NCI-H345 treated with DMSO at 0.1 percent for 48 hours (cell line): ENCODE results near the gene RPH3AL.

Experiments used
- DNase-seq: peaks from one replicate; lab custom pipeline; 2025; ENCODE audit not compliant: unreplicated experiment; lab: John Stamatoyannopoulos, UW

The RPH3AL gene

DNA sequence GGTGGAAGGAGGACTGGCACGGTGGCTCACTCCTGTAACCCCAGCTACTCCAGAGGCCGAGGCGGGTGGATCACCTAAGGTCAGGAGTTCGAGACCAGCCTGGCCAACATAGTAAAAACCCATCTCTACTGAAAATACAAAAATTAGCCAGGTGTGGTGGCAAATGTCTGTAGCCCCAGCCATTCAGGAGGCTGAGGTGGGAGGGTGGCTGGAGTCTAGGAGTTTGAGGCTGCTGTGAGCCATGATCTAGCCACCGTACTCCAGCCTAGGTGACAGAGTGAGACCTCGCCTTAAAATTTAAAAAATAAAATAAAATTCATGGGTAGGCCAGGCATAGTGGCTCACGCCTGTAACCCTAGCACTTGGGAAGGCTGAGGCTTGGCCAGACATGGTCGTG lies 1.2 kb upstream of the RPH3AL start:
- no peak for DNase-seq

DNA sequence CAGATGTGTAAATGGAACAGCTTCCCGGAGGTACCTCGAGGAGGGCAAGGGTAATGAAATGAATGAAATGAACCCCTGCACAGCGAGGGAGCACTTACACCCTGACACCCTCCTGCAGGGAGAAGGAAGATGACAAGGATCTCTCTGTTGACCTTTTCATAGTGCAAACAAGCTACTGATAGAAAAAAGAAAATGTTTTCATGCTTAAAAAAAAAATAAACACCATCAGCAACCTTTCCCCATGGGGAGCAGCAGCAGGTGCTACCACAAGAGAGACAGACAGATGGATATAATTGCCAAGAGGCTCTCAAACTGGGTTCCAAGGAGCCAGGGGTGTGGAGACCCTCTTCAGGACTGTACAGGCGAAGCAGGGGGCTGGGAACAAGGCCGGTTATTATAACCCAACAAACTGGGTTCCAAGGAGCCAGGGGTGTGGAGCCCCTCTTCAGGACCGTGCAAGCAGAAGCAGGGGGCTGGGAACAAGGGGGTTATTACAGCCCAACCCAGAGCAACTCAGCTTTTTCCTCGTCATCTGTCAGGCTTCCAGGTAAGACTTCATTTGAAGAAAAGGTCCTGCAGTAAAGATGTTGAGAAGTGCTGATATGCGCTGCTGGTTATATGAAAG lies 718 bp upstream of the RPH3AL start:
- peak; percentile 5 for DNase-seq

DNA sequence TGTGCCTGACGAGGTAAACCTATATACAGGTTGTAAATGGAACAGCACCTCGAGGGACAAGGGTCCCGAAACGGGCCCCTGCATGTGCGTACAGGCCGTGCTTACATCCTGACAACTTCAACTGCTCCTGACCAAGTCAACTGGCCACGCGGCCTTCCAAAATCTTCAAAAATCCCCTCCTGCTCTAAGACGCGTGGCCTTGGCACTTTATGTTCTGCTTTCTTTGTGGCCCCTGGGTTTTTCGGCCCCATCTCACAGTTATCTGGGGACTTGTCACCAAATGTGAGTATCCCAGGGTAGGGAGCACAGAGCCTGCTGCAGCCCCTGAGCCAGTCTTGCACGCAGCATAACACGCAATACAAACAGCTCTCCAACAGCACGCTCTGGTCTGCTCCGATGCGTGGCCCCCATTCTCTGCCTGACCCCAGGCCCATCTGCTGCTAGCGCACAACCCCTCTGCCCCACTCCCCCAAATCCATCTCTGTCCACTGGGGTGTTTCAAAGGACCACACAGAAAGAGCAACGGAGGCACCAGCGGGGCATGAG lies 659 bp downstream of the RPH3AL start:
- DNase-seq, result no peak

DNA sequence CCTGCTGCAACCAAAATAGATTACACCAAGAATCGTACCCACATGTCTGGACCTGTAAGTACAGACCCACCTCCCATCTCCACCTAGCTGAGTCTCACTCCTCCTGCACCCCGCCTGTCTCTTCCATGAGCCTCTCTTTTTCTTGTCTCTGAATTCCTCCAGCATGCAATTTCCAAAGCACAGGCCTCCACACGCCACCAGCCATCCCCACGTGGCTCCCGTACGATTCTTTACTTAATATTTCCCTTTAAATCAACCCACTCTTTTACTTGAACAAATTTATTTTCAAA lies 1.2 kb downstream of the RPH3AL start:
- DNase-seq, result no peak

DNA sequence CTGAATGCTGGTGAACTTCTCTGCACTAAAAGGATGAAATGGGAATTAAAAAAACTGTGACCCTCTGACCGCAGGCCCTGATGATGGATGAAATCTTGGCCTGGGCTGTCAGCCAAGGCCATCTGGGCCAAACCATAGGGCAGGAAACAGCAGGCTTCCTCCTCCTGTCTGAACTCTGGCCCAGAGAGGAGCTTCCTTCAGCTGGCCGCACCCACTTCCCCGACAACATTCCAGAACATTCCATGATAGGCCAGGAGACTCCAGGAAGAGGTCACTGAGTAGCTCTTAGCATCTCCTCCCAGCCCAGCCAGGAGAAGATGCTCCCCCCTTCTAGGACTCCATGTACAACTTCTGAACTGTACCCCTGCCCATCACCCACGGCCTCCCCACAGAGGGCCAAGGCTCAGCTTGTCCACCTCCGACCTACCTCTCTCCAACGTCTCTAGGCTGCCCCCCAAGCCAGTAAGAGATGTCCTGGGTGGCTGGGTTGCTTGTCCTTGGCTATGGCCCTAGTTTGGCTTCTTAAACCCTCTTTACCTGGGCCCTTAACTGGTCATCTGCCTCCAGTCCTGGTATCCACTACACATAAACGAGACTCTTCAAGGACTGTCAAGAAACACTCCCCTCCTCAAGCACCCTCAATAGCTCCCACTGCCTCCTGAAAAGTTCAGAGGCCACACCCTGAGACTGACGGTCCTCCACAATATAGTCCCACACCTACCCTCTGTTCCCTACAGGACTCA lies 1.7 kb downstream of the RPH3AL start:
- no peak for DNase-seq

DNA sequence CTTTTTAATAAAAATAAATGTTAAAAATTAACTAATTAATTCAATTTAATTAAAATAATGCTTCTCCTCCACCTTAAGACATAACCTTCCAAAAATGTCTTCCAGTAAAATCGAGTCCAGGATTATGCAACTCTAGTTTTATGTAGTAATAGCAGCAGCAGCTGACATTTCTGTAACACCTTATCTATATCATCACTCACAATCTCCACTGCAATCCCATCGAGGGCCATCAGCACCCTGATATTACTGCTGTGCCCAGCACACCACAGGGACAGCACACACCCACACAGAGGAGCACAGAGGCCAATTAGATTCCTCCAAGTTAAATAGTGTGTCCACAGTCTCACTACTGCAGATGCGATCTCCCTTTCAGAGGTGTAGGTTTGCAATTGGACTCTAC lies 2.9 kb downstream of the RPH3AL start:
- no peak for DNase-seq

DNA sequence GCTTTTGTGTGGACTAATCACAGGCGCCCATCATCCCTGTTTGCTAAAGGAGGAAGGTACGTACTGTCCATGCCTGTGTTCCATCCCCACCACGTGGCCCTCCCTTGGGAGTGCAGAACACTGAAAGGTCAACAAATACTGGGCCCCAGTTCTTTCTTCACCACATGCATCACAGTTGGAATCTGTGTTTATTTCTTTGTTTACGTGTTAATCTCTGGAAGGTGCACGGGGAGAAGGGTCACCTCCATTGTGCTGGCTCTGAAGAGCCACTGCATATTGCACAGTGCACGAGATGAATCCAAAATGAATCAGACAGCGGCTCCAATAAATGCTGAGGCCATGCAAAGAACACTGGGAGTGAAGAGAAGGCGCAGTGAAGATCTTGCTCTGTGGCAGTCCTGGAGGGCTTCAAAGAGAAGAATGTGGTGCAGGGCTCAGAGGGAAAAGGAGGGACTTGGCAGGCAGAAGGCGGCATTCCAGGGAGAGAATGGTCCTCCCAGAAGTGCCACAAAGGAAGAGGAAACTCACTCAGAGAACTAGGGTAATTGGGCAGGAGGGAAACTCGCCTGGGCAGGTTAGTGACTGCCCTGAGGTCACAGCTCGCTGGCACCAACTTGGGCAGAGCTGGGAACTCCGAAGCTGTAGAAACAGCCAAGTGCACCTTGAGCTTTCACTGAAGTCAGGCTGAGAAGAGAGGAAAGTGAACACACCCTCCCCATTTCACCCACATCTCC lies 3.7 kb downstream of the RPH3AL start:
- DNase-seq, result no peak

DNA sequence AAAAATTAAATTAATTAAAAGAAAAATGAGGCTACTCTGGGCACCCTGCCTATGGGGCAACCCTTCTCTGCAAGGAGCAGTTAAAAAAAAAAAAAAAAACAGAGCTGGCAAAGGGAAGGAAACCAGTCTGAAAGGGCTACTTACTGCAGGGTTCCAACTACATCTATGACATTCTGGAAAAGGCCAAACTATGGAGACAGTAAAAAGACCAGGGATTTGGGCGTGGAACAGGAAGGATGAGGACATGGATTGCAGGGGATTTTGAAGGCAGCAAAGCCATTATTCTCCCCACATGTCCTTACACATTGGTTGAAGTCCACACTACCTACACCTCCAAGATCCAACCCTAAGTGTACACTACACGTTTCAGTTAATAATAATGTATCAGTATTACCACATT lies 4.6 kb downstream of the RPH3AL start:
- DNase-seq, result no peak

DNA sequence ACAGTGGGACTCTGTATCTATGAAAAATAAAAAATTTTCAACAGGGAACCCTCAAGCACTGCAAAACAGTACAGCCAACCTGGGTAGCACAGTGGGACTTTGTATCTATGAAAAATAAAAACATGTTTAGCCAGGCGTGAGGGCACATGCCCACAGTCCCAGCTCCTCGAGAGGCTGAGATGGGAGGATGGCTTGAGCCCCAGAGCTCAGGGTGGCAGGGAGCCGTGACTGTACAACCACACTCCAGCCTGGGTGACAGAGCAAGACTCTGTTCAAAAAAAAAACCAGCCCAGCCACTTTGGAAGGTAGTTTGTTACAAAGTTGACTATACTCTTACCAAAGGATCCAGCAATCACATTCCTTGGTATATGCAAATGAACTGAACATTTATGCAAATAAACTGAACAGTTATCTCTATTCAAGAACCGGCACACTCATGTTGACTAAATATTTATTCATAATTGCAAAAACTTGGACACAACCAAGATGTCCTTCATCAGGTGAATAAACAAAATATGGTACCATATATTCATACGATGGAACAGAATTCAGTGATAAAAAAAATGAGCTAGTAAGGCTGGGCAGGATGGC lies 5.2 kb downstream of the RPH3AL start:
- no peak for DNase-seq

DNA sequence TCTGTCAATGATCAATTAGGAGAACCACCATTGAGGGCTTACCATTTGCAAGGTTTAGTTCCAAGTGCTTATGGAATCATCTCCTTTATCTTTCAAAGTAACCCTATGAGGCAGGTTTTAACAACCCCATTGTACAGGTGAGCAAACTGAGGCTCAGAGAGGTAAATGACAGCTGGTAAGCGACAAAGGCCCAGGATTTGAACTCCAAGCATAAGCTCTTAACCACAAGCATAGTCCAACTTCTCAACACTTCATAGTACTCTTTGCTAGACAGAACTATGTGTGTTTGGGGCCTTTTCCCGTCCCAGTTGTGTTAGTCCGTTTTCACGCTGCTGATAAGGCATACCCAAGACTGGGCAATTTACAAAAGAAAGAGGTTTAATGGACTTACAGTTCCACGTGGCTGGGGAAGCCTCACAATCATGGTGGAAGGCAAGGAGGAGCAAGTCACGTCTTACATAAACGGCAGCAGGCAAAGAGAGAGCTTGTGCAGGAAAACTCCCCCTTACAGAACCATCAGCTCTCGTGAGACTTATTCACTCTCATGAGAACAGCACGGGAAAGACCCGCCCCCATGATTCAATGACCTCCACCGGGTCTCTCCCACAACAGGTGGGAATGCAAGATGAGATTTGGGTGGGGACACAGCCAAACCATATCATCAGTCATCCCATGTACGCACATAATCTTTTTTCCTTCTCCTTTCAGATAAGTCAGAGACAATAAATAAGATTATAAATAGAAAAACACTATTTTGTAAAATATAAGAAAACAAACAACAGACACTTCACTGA lies 6.4 kb downstream of the RPH3AL start:
- no peak for DNase-seq

DNA sequence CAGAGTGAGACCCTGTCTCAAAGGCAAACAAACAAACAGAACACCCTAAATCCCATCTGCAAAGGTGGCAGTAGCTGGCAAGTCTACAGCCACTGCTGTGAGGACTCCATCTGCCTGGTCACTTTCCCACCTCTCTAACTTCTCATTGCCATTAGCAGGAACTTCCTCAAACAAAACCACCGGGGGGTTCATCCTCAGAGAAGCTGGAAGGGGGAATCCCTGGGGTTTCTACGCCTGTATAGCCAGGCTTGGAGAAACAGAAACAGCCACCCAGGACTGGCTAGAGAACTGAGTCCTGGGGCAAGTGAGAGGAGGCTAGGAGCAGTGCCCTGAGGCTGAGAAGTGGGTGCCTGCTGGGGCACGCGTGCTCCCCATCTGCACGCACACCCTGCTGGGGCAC lies 7.3 kb downstream of the RPH3AL start:
- DNase-seq, result no peak

DNA sequence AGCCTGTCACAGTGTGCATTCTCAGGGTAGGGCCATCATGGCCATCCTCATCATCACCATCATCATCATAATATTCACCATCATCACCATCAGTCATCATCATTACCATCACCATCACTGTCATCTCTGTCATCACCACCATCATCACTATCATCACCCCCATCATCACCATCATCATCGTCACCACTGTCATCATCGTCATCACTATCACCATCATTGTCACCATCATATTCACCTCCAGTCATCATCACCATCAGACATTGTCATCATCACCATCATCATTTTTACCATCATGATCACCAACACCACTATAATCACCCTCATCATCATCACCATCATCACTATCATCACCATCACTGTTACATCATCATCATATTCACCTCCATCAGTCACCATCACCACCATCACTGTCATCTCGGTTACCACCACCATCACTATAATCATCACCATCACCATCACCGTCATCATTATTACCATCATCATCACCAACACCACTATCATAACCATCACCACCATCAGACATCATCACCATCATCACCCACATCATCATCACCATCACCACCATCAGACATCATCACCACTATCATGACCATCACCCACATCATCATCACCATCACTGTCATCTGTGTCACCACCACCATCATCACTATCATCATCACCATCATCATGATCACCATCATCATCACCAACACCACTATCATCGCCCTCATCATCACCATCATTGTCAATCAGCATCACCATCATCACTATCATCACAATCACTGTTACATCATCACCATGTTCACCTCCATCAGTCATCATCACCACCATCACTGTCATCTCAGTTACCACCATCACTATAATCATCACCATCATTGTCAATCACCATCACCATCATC lies 8.5 kb downstream of the RPH3AL start:
- no peak for DNase-seq

DNA sequence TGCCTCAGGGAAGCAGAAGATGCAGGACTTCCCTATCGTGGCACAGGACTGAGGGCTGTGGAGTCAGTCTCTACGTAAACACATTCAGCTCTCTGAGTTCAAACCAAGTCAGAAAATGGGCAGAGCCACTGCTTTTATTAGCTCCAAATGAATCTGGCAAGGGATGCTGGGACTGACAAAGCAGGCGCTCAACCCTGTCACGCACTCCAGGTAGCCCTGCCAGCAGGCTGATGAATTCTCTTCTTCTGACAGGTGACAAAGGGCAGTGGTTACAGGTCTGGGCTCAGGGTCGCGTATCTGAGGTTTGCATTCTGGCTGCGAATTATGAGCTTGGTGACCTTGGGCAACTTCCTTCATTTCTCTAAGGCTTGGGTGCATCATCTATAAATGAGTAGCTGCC lies 9.4 kb downstream of the RPH3AL start:
- no peak for DNase-seq

DNA sequence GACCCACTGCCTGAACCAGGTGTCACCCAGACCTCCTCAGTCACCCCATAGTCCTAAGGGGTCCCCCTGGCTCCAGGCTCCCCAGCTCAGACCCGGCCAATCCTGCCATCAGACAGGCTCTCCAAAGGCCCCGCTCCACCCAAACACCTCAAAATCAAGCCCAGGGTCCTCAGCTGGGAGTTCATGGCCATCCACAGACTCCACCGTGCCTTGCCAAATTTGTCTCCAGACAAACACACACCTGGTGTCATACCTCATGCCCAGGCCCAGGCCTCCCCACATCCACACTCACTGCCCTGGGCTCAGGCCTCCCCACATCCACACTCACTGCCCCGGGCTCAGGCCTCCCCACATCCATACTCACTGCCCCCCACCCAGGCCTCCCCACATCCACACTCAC lies 12.5 kb downstream of the RPH3AL start:
- DNase-seq, result no peak

DNA sequence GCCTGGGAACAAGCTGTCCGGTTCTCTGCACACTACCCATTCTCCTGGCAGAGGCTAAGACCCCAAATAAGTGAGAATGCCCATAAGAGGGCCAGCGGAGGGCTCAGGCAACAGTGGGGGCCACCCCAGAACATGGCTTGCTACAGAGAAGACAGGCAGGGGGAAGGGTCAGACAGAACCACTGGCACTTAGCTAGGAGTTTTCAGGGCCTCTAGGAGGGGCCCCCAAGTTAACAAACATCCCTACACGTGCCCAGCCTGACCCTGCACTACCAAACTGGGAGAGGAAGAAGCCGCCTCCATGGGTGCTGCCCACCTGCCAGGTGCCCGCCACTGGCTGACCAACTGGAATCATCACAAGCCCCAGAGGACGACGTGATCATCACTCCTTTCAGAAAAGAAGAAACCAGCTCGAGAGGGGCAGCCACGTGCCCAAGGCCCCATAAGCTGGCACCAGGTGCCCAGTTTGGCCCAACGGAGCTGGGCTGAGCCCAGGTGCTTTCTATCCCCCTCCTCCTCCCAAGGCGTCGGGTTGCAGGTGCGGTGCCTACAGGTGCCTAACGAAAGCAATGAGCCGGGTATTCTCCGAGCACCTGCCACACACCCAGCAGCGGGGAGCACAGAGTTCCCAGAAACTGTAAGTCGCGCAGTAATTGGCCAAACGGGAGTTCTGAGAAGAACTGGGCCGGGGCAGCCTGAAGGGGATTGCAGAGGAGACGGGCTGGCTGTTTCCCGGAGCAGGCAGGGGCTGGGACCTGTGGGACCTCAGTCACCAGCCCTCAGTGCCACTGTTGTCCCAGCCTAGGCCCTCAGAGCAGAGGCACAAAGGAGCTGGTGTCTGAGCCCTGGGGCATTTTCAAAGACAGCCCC lies 13.2 kb downstream of the RPH3AL start:
- no peak for DNase-seq

DNA sequence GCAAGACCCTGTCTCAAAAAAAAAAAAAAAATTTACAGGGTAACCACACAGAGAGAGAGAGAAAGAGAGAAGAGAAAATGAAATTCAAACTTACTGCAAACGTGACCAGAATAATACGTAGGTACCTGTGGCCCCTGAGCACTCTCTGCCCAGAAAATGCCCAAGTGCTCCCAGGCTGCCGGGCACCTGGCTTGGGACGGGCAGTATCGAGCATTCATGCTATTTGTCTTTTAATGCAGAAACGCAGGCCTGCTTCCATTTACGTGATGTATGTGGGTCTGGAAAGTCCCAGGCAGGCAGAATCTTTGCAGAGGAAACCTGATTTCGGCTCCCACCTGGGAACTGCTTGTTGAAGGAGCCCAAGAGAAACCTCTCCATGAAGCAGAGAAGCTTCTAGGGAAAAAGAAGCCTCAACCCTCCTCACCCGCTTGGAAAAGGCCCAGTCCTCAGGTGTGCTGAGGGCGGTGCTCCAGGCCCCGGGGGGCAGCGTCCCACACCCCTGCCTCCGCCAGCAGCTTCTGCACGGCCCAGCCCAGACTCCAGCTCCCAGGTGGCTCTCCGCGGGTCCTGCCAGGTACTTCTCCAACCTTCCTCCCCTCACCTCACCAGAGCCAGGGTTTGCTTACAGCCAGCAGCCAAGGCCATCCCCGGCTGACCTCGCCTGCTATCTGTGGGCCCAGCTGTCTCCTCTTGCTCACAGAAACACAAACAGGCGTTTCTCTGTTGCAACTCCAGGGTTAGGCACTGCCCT lies 14.0 kb downstream of the RPH3AL start:
- no peak for DNase-seq

DNA sequence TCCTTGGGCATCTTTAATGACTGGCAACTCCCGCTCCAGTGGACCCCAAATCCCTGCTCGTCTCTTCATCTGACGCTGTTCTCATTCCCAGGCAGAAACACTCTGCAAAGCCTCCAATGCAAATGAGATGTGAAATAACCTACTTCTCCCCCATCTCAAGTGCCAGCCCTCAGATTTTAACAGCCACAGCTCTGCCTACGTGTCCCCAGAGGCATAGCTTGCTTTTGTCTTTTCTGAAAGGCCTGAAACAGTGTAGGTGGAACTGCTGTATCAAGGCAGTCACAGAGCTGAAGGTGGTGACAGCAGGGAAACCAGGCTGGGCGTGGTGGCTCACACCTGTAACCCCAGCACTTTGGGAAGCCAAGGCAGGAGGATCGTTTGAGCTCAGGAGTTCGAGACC lies 14.7 kb downstream of the RPH3AL start:
- no peak for DNase-seq

DNA sequence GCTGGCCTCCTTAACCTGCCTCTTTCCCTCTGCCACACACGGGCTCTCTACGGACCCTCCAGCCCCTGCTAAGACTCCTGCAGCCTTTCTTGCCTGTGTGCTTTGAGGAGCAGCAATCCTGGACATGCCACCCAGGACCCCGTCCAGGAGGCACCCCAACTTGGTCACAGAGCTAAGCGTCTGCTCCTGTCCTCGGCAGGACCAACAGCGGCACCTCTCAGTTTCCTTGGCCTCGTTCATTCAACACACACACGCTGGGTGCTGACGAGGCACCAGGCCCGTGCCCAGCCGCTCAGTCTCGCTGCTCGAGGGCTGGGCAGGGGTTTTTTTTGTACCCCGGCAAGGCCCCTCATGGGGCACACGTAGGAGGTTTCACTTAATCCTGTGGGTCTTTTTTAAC lies 15.2 kb downstream of the RPH3AL start:
- DNase-seq, result no peak
